ENCODE results near the gene KLF18. TPM values are rescaled to one million over a fixed set of nuclear protein-coding genes. Genes with fewer than 3 reads are reported as not detected.

The KLF18 gene
- polyA plus RNA-seq (2013, experiment 1 of 4) = not detected
- not detected for polyA plus RNA-seq (2013, experiment 2 of 4)
- polyA plus RNA-seq (2013, experiment 3 of 4) = not detected
- not detected for polyA plus RNA-seq (2013, experiment 4 of 4)

DNA sequence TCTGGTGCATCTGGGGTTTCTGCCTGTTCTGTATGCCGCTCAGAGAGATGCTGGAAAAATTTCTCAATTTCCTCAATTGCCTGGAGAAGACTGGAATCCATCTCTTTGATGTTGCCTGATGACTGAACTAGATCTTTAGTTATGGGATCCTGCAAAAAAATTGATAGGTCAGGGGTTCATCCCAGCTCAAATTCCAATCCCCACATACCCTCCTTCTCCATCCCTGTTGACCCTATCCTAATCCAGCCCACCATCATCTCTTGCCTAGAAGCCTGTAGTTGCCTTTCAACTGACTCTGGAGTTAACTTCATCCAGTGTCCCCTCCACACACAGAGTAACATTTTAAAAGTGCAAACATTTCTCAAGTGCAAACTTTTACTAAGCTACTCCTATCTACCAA lies at the start of gene KLF18:
Gene KLF18 (minus strand): TSS at position 101 of the 400 bp plus-strand sequence. CDS start 0 bp downstream, at position 101.
- H3K27me3 ChIP-seq (ENCODE audit: control insufficient read depth, insufficient read depth, low read length, poor library complexity, severe bottlenecking) = no peaks in the 10 kb centered on the region
- no peak within 1 kb of the TSS for H3K27ac ChIP-seq (ENCODE audit: insufficient read depth, low read depth, low read length, poor library complexity, severe bottlenecking)
- H3K9me3 ChIP-seq (ENCODE audit: control insufficient read depth, low read length) = no peaks in the 10 kb centered on the region
- no peaks in the 10 kb centered on the region for H3K4me1 ChIP-seq (ENCODE audit: control insufficient read depth, insufficient read depth, low read length)
- WGBS, 2 experiments = 91 to 100% methylated on average over 1 of the region's 1 CpG
- H3K36me3 ChIP-seq (ENCODE audit: control insufficient read depth, insufficient read depth, low read length) = no peaks in the 10 kb centered on the region
- H3K4me3 ChIP-seq (ENCODE audit: insufficient read depth, low read depth, low read length) = no peak within 1 kb of the TSS

- Histone ChIP-seq H3K27me3 (ENCODE audit: control insufficient read depth, insufficient read depth, low read length, poor library complexity, severe bottlenecking) (no peaks in the 10 kb centered on the region), H3K4me3 (ENCODE audit: insufficient read depth, low read depth, low read length) (no peak overlapping the region), H3K27ac (ENCODE audit: insufficient read depth, low read depth, low read length, poor library complexity, severe bottlenecking) (no peak overlapping the region), H3K9me3 (ENCODE audit: control insufficient read depth, low read length) (no peaks in the 10 kb centered on the region), H3K36me3 (ENCODE audit: control insufficient read depth, insufficient read depth, low read length) (no peaks in the 10 kb centered on the region), H3K4me1 (ENCODE audit: control insufficient read depth, insufficient read depth, low read length) (no peaks in the 10 kb centered on the region)
- whole genome bisulfite sequencing, 2 experiments = 86 to 92% methylated on average over 1 of the region's 1 CpG
These were observed 33.2 kb upstream of the KLF18 start for GRCh38 chr1:44174630-44175029.

GRCh38 chr1:44170281-44170823 lies 28.9 kb upstream of the KLF18 start:
- H3K27ac ChIP-seq (ENCODE audit: insufficient read depth, low read depth, low read length, poor library complexity, severe bottlenecking) = no peak overlapping the region

GRCh38 chr1:44168520-44169098 lies 27.2 kb upstream of the KLF18 start:
- Histone ChIP-seq H3K27me3 (ENCODE audit: control insufficient read depth, insufficient read depth, low read length, poor library complexity, severe bottlenecking) (no peaks in the 10 kb centered on the region), H3K4me3 (ENCODE audit: insufficient read depth, low read depth, low read length) (no peak overlapping the region), H3K27ac (ENCODE audit: insufficient read depth, low read depth, low read length, poor library complexity, severe bottlenecking) (no peak overlapping the region), H3K4me1 (ENCODE audit: control insufficient read depth, insufficient read depth, low read length) (no peaks in the 10 kb centered on the region), H3K9me3 (ENCODE audit: control insufficient read depth, low read length) (no peaks in the 10 kb centered on the region), H3K36me3 (ENCODE audit: control insufficient read depth, insufficient read depth, low read length) (no peaks in the 10 kb centered on the region)
- WGBS, 2 experiments = 95 to 97% methylated on average over 5 of the region's 5 CpGs

More at GRCh38 chr1:44170281-44170823, 28.9 kb upstream of the KLF18 start:
- Histone ChIP-seq H3K36me3 (ENCODE audit: control insufficient read depth, insufficient read depth, low read length) (no peaks in the 10 kb centered on the region), H3K27me3 (ENCODE audit: control insufficient read depth, insufficient read depth, low read length, poor library complexity, severe bottlenecking) (no peaks in the 10 kb centered on the region), H3K4me3 (ENCODE audit: insufficient read depth, low read depth, low read length) (no peak overlapping the region), H3K4me1 (ENCODE audit: control insufficient read depth, insufficient read depth, low read length) (no peaks in the 10 kb centered on the region), H3K9me3 (ENCODE audit: control insufficient read depth, low read length) (no peaks in the 10 kb centered on the region)
- 96 to 98% methylated on average over 3 of the region's 3 CpGs for WGBS, 2 experiments

DNA sequence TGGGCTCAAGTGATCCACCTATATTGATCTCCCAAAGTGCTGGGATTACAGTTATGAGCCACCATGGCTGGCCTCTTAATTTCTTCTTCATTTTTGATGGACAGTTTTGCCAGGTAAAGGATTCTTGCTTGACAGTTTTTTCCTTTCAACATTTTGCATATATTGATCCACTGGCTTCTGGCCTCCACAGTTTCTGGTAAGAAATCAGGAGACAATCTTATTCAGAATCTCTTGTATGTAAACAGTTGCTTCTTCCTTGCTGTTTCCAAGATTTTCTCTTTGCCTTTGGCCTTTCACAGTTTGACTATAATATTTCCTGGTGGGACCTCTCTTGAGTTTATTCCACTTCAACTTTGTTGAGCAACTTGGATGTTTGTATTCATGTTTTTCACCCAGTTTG lies 20.1 kb upstream of the KLF18 start:
- H3K27ac ChIP-seq (ENCODE audit: insufficient read depth, low read depth, low read length, poor library complexity, severe bottlenecking) = no peak overlapping the region

GRCh38 chr1:44158871-44159270 lies 17.4 kb upstream of the KLF18 start:
- Histone ChIP-seq H3K27me3 (ENCODE audit: control insufficient read depth, insufficient read depth, low read length, poor library complexity, severe bottlenecking) (no peaks in the 10 kb centered on the region), H3K9me3 (ENCODE audit: control insufficient read depth, low read length) (no peaks in the 10 kb centered on the region), H3K27ac (ENCODE audit: insufficient read depth, low read depth, low read length, poor library complexity, severe bottlenecking) (no peak overlapping the region), H3K36me3 (ENCODE audit: control insufficient read depth, insufficient read depth, low read length) (no peaks in the 10 kb centered on the region), H3K4me3 (ENCODE audit: insufficient read depth, low read depth, low read length) (no peak overlapping the region), H3K4me1 (ENCODE audit: control insufficient read depth, insufficient read depth, low read length) (no peaks in the 10 kb centered on the region)

More for the DNA sequence above, 20.1 kb upstream of the KLF18 start:
- Histone ChIP-seq H3K9me3 (ENCODE audit: control insufficient read depth, low read length) (no peaks in the 10 kb centered on the region), H3K36me3 (ENCODE audit: control insufficient read depth, insufficient read depth, low read length) (no peaks in the 10 kb centered on the region), H3K4me3 (ENCODE audit: insufficient read depth, low read depth, low read length) (no peak overlapping the region), H3K27me3 (ENCODE audit: control insufficient read depth, insufficient read depth, low read length, poor library complexity, severe bottlenecking) (no peaks in the 10 kb centered on the region), H3K4me1 (ENCODE audit: control insufficient read depth, insufficient read depth, low read length) (no peaks in the 10 kb centered on the region)

DNA sequence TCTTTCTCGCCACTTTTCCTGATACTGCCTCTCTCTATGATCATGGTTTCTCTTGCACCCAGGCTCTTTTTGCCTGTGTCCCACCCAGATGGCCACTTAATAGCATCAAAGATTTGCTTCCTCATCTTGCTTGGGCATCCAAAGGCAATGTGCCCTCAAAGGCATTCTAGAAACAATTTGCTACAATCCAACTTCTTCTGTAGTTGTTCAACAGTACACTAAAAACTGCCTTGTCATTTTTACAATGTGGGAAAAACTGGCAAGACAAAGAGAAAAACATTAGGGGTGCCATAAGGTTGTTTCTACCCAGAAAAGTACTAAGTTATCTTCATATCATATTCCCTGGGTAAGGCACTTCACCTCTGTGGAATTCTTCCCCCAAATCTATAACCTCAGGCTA lies 16.5 kb upstream of the KLF18 start:
- Histone ChIP-seq H3K4me3 (ENCODE audit: insufficient read depth, low read depth, low read length) (no peak overlapping the region), H3K4me1 (ENCODE audit: control insufficient read depth, insufficient read depth, low read length) (no peaks in the 10 kb centered on the region), H3K9me3 (ENCODE audit: control insufficient read depth, low read length) (no peaks in the 10 kb centered on the region), H3K27me3 (ENCODE audit: control insufficient read depth, insufficient read depth, low read length, poor library complexity, severe bottlenecking) (no peaks in the 10 kb centered on the region), H3K27ac (ENCODE audit: insufficient read depth, low read depth, low read length, poor library complexity, severe bottlenecking) (no peak overlapping the region), H3K36me3 (ENCODE audit: control insufficient read depth, insufficient read depth, low read length) (no peaks in the 10 kb centered on the region)
- WGBS, 2 experiments = 93 to 96% methylated on average over 1 of the region's 1 CpG

DNA sequence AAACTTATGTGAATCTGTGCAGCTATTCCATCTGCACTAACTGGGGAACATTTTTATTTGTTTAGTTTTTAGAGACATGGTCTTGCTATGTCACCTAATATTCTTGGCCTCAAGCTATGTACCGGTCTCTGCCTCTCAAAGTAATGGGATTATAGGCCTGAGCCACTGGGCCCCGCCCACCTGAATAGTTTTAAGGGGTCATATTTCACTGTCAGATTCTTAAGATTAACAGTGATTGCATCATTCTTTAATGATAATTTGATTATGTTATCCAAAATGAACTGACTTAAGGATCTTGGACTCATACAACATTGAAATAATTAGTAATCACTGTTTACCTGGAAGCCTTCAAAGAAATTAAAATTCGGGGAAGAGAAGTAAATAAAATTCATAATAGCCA lies 12.6 kb upstream of the KLF18 start:
- no peak overlapping the region for H3K4me3 ChIP-seq (ENCODE audit: insufficient read depth, low read depth, low read length)
- H3K36me3 ChIP-seq (ENCODE audit: control insufficient read depth, insufficient read depth, low read length) = no peaks in the 10 kb centered on the region
- H3K4me1 ChIP-seq (ENCODE audit: control insufficient read depth, insufficient read depth, low read length) = no peaks in the 10 kb centered on the region
- no peaks in the 10 kb centered on the region for H3K9me3 ChIP-seq (ENCODE audit: control insufficient read depth, low read length)
- 66 to 80% methylated on average over 2 of the region's 3 CpGs for whole genome bisulfite sequencing, 2 experiments
- H3K27me3 ChIP-seq (ENCODE audit: control insufficient read depth, insufficient read depth, low read length, poor library complexity, severe bottlenecking) = no peaks in the 10 kb centered on the region
- H3K27ac ChIP-seq (ENCODE audit: insufficient read depth, low read depth, low read length, poor library complexity, severe bottlenecking) = no peak overlapping the region

GRCh38 chr1:44152692-44153091 lies 11.3 kb upstream of the KLF18 start:
- Histone ChIP-seq H3K4me3 (ENCODE audit: insufficient read depth, low read depth, low read length) (no peak overlapping the region), H3K4me1 (ENCODE audit: control insufficient read depth, insufficient read depth, low read length) (no peaks in the 10 kb centered on the region), H3K27ac (ENCODE audit: insufficient read depth, low read depth, low read length, poor library complexity, severe bottlenecking) (no peak overlapping the region), H3K27me3 (ENCODE audit: control insufficient read depth, insufficient read depth, low read length, poor library complexity, severe bottlenecking) (no peaks in the 10 kb centered on the region), H3K9me3 (ENCODE audit: control insufficient read depth, low read length) (no peaks in the 10 kb centered on the region), H3K36me3 (ENCODE audit: control insufficient read depth, insufficient read depth, low read length) (no peaks in the 10 kb centered on the region)
- WGBS, 2 experiments = 70% methylated on average over 1 of the region's 1 CpG; no CpG with 5 or more reads in 1 of the 2 experiments

DNA sequence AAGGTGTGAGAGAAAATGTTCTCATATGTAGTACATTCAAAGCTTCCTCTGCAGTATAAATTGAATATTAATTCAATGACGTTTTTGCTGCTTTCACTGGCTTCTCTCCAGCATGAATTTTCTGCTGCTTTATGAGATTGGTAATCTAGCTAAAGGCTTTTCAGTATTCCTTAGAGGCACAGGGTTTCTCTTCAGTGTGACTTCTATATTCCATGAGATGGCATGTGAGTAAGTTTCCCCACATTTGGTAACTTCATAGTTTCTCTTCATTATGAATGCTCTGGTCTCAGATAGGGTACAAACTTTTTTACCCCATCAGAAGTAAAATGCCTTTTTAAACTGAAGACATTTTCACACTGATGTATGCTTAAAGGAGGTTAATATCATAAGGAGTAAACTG lies 10.4 kb upstream of the KLF18 start:
- H3K4me3 ChIP-seq (ENCODE audit: insufficient read depth, low read depth, low read length) = no peak overlapping the region
- H3K4me1 ChIP-seq (ENCODE audit: control insufficient read depth, insufficient read depth, low read length) = no peaks in the 10 kb centered on the region
- H3K36me3 ChIP-seq (ENCODE audit: control insufficient read depth, insufficient read depth, low read length) = no peaks in the 10 kb centered on the region
- WGBS, 2 experiments = 76 to 100% methylated on average over 1 of the region's 1 CpG
- no peak overlapping the region for H3K27ac ChIP-seq (ENCODE audit: insufficient read depth, low read depth, low read length, poor library complexity, severe bottlenecking)
- H3K9me3 ChIP-seq (ENCODE audit: control insufficient read depth, low read length) = no peaks in the 10 kb centered on the region
- no peaks in the 10 kb centered on the region for H3K27me3 ChIP-seq (ENCODE audit: control insufficient read depth, insufficient read depth, low read length, poor library complexity, severe bottlenecking)
